IPS-20b (cell line): ENCODE data around the gene TWSG1.
"Not testable (repeated sequence)": the region's sequence is repeated elsewhere in the genome, so short reads cannot be mapped to it uniquely, and the experiment has no call there.

Experiments
- H3K27ac ChIP-seq: one replicate; pipeline ENCODE4 v1.5.1; 2013; ENCODE audit warnings: low read length
- H3K27me3 ChIP-seq: 2 replicates; pipeline ENCODE4 v1.6.1; 2013; ENCODE audit warnings: mild to moderate bottlenecking, low read length, inconsistent platforms; ENCODE audit not compliant: insufficient read depth
- H3K36me3 ChIP-seq: 2 replicates; pipeline ENCODE4 v1.6.1; 2013; ENCODE audit warnings: low read depth, mild to moderate bottlenecking, inconsistent platforms, low read length, moderate library complexity; ENCODE audit not compliant: insufficient read depth
- H3K4me1 ChIP-seq: 2 replicates; pipeline ENCODE4 v1.6.1; 2013; ENCODE audit warnings: mild to moderate bottlenecking, control low read depth, inconsistent platforms, low read length, moderate library complexity; ENCODE audit not compliant: insufficient read depth
- H3K4me3 ChIP-seq: 2 replicates; pipeline ENCODE4 v1.5.1; 2013; ENCODE audit warnings: mild to moderate bottlenecking, low read length, inconsistent platforms
- H3K9ac ChIP-seq: 2 replicates; pipeline ENCODE4 v1.6.1; 2013; ENCODE audit warnings: low read depth, mild to moderate bottlenecking, inconsistent platforms, low read length, moderate library complexity
- H3K9me3 ChIP-seq: 2 replicates; pipeline ENCODE4 v1.6.1; 2013; ENCODE audit warnings: mild to moderate bottlenecking, low read depth, low read length, inconsistent platforms; ENCODE audit not compliant: insufficient read depth

TWSG1 gene

GRCh38 chr18:9417073-9417851, 82.7 kb downstream of the TWSG1 start:
- no peak overlapping the region for H3K9ac ChIP-seq
- no peaks in the 10 kb centered on the region for H3K36me3 ChIP-seq
- no peaks in the 10 kb centered on the region; the same call in 1 of the 2 replicates for H3K4me1 ChIP-seq
- H3K27ac ChIP-seq = no peak overlapping the region
- no peaks in the 10 kb centered on the region for H3K27me3 ChIP-seq
- no peaks in the 10 kb centered on the region for H3K9me3 ChIP-seq
- no peak overlapping the region for H3K4me3 ChIP-seq

GRCh38 chr18:9418047-9418690, 83.6 kb downstream of the TWSG1 start:
- Histone ChIP-seq H3K27ac (no peak overlapping the region), H3K36me3 (no peaks in the 10 kb centered on the region), H3K4me1 (no peaks in the 10 kb centered on the region; the same call in 1 of the 2 replicates), H3K9me3 (no peaks in the 10 kb centered on the region), H3K4me3 (no peak overlapping the region), H3K27me3 (no peaks in the 10 kb centered on the region), H3K9ac (no peak overlapping the region)

- H3K9ac ChIP-seq = no peak overlapping the region
- H3K27me3 ChIP-seq = no peaks in the 10 kb centered on the region
- no peak overlapping the region for H3K27ac ChIP-seq
- no peaks in the 10 kb centered on the region for H3K36me3 ChIP-seq
- H3K4me1 ChIP-seq = no peaks in the 10 kb centered on the region; the same call in 1 of the 2 replicates
- no peak overlapping the region for H3K4me3 ChIP-seq
- no peaks in the 10 kb centered on the region; the same call in 1 of the 2 replicates for H3K9me3 ChIP-seq
Measured at GRCh38 chr18:9419956-9420631, 85.5 kb downstream of the TWSG1 start.

- H3K27ac ChIP-seq = no peak overlapping the region
- no peak overlapping the region for H3K4me3 ChIP-seq
- H3K9me3 ChIP-seq = no peaks in the 10 kb centered on the region; the same call in 1 of the 2 replicates
- no peaks in the 10 kb centered on the region for H3K36me3 ChIP-seq
- no peaks in the 10 kb centered on the region for H3K27me3 ChIP-seq
- H3K4me1 ChIP-seq = no peaks in the 10 kb centered on the region; the same call in 1 of the 2 replicates
- H3K9ac ChIP-seq = no peak overlapping the region
Measured at GRCh38 chr18:9421096-9421900, 86.7 kb downstream of the TWSG1 start.

- Histone ChIP-seq H3K9ac (no peak overlapping the region), H3K9me3 (no peaks in the 10 kb centered on the region; the same call in 1 of the 2 replicates), H3K4me1 (no peaks in the 10 kb centered on the region; the same call in 1 of the 2 replicates)
Measured at GRCh38 chr18:9421901-9422327, 87.3 kb downstream of the TWSG1 start.

GRCh38 chr18:9422816-9423519, 88.4 kb downstream of the TWSG1 start:
- H3K4me1 ChIP-seq = no peaks in the 10 kb centered on the region
- no peak overlapping the region for H3K9ac ChIP-seq
- H3K27ac ChIP-seq = no peak overlapping the region
- no peaks in the 10 kb centered on the region; the same call in 1 of the 2 replicates for H3K9me3 ChIP-seq
- no peaks in the 10 kb centered on the region for H3K27me3 ChIP-seq
- H3K4me3 ChIP-seq = no peak overlapping the region
- no peaks in the 10 kb centered on the region for H3K36me3 ChIP-seq

More at GRCh38 chr18:9421901-9422327, 87.3 kb downstream of the TWSG1 start:
- no peak overlapping the region for H3K27ac ChIP-seq
- H3K27me3 ChIP-seq = no peaks in the 10 kb centered on the region
- no peaks in the 10 kb centered on the region for H3K36me3 ChIP-seq
- H3K4me3 ChIP-seq = no peak overlapping the region

- H3K9me3 ChIP-seq, H3K4me1 ChIP-seq, H3K27me3 ChIP-seq, H3K27ac ChIP-seq, H3K36me3 ChIP-seq, H3K4me3 ChIP-seq, H3K9ac ChIP-seq: not testable (repeated sequence)
Measured at GRCh38 chr18:9423648-9424047, 89.1 kb downstream of the TWSG1 start.

- not testable (repeated sequence) for H3K4me3 ChIP-seq, H3K9me3 ChIP-seq, H3K9ac ChIP-seq, H3K27ac ChIP-seq, H3K36me3 ChIP-seq, H3K27me3 ChIP-seq, H3K4me1 ChIP-seq
Measured at GRCh38 chr18:9424235-9424634, 89.7 kb downstream of the TWSG1 start.

GRCh38 chr18:9426753-9427152, 92.2 kb downstream of the TWSG1 start:
- Histone ChIP-seq H3K9ac (no peak overlapping the region), H3K4me1 (no peaks in the 10 kb centered on the region), H3K36me3 (no peaks in the 10 kb centered on the region), H3K4me3 (no peak overlapping the region), H3K27ac (no peak overlapping the region), H3K9me3 (peaks cover 5% of the 10 kb centered on the region; the same call in 1 of the 2 replicates), H3K27me3 (no peaks in the 10 kb centered on the region)

- Histone ChIP-seq H3K4me1 (no peaks in the 10 kb centered on the region; the same call in 1 of the 2 replicates), H3K9ac (no peak overlapping the region), H3K27me3 (no peaks in the 10 kb centered on the region), H3K9me3 (peaks cover 5% of the 10 kb centered on the region; the same call in 1 of the 2 replicates), H3K36me3 (no peaks in the 10 kb centered on the region), H3K27ac (no peak overlapping the region), H3K4me3 (no peak overlapping the region)
Measured at GRCh38 chr18:9428301-9428706, 93.7 kb downstream of the TWSG1 start.
